ENCODE results near the gene PKD1L1.

PKD1L1 gene

GRCh38 chr7:47815867-47816266, 132.4 kb downstream of the PKD1L1 start:
- H3K9me3 ChIP-seq (ENCODE audit: insufficient read depth, low read length), result no peaks in the 10 kb centered on the region
- peaks cover 7% of the 10 kb centered on the region for H3K4me1 ChIP-seq (ENCODE audit: insufficient read depth, insufficient read length)
- H3K27me3 ChIP-seq (ENCODE audit: insufficient read depth, insufficient read length), result no peaks in the 10 kb centered on the region
- no peak for DNase-seq (ENCODE audit: low read depth, low spot score)
- no peaks in the 10 kb centered on the region for H3K36me3 ChIP-seq (ENCODE audit: insufficient read depth, insufficient read length, low read length)
- TF ChIP-seq ZNF274 (IDR thresholded peaks at IDR 0.05; ENCODE audit: low read depth, low read length) (no peak), SUZ12 (IDR thresholded peaks at IDR 0.05; ENCODE audit: extremely low read depth, insufficient read depth, insufficient read length) (no peak), YY1 (IDR thresholded peaks at IDR 0.05; ENCODE audit: insufficient read depth, insufficient read length) (no peak)
- no peak overlapping the region for H3K9ac ChIP-seq (ENCODE audit: insufficient read length, low read depth)
- H3K4me3 ChIP-seq (ENCODE audit: insufficient read length, low read depth), result no peak overlapping the region

- DNase-seq (ENCODE audit: low read depth, low spot score), result peak; percentile 87
- Histone ChIP-seq H3K27me3 (ENCODE audit: insufficient read depth, insufficient read length) (no peaks in the 10 kb centered on the region), H3K9me3 (ENCODE audit: insufficient read depth, low read length) (no peaks in the 10 kb centered on the region), H3K36me3 (ENCODE audit: insufficient read depth, insufficient read length, low read length) (no peaks in the 10 kb centered on the region), H3K4me3 (ENCODE audit: insufficient read length, low read depth) (no peak overlapping the region), H3K4me1 (ENCODE audit: insufficient read depth, insufficient read length) (peaks cover 7% of the 10 kb centered on the region), H3K9ac (ENCODE audit: insufficient read length, low read depth) (no peak overlapping the region)
- TF ChIP-seq ZNF274 (IDR thresholded peaks at IDR 0.05; ENCODE audit: low read depth, low read length) (no peak), SUZ12 (IDR thresholded peaks at IDR 0.05; ENCODE audit: extremely low read depth, insufficient read depth, insufficient read length) (no peak), YY1 (IDR thresholded peaks at IDR 0.05; ENCODE audit: insufficient read depth, insufficient read length) (no peak)
Measured at GRCh38 chr7:47814905-47815613, 133.2 kb downstream of the PKD1L1 start.

DNA sequence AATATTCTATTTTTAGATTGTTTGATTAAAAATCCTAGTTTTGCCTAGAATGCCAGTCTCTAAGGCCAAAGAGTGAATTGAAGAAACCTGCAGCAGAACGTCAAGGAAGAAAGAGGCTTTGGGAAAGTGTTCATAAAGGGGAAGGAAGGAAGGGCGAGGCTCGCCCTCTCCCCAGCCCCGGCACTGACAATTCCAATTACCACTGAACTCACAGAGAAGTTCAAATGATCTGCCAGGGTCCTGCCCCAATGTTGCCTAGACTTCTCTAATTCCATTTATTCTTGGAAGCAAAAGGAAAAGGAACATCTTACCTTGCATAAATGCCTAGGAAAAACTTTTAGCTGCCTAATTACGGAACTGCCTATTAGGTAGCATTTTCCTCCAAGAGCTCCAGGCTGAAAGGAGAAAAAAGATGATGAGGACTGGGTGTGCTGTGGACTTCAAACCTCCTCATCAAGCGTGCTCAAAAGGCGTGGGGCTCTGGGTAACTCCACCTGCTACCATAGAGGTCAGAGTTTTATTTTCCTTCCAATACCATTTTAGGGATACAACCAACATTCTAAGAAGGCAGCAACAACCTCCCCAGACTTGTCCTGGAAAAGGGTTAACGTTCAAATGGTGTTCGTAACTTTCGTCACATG, 134.5 kb downstream of the PKD1L1 start:
- DNase-seq (ENCODE audit: low read depth, low spot score), result no peak
- no peaks in the 10 kb centered on the region for H3K27me3 ChIP-seq (ENCODE audit: insufficient read depth, insufficient read length)
- no peak overlapping the region for H3K4me3 ChIP-seq (ENCODE audit: insufficient read length, low read depth)
- no peaks in the 10 kb centered on the region for H3K9me3 ChIP-seq (ENCODE audit: insufficient read depth, low read length)
- no peaks in the 10 kb centered on the region for H3K36me3 ChIP-seq (ENCODE audit: insufficient read depth, insufficient read length, low read length)
- H3K9ac ChIP-seq (ENCODE audit: insufficient read length, low read depth), result no peak overlapping the region
- peaks cover 4% of the 10 kb centered on the region for H3K4me1 ChIP-seq (ENCODE audit: insufficient read depth, insufficient read length)
- no peak for TF ChIP-seq SUZ12 (IDR thresholded peaks at IDR 0.05; ENCODE audit: extremely low read depth, insufficient read depth, insufficient read length)
- TF ChIP-seq ZNF274 (IDR thresholded peaks at IDR 0.05; ENCODE audit: low read depth, low read length), result no peak
- no peak for TF ChIP-seq YY1 (IDR thresholded peaks at IDR 0.05; ENCODE audit: insufficient read depth, insufficient read length)

DNA sequence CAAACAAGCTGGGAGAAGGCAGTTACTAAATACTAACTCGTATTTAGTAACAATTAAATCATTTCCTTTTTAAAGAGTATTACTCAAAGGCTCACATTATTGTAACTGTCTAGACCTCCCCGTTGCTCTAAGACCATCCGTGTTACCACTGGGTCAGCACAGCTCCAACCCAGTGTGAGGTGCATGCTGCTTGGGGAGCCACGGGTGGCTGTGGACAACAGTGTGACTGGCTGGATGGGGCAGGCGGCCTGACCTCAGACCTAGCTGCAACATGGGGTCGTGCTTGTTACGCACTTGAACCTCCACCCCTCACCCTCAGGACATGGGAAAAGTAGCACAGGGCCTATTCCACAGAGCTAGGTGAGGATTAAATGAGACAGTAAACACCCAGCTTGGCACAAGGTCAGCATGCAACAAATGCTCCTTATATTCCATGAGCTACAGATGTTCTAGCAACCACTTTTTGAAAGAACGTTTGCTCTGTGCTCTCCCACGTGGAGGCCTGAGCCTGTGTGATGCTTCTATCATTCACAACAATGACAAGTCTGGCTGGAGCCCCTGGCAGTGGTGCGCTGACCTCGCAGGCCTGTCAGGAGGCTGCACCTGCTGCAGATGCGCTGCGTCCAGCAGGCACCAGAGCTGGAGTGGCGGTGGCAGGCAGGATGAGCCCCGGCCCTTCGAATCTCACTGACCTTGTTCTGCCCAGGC, 135.7 kb downstream of the PKD1L1 start:
- H3K4me3 ChIP-seq (ENCODE audit: insufficient read length, low read depth), result no peak overlapping the region
- no peak for DNase-seq (ENCODE audit: low read depth, low spot score)
- TF ChIP-seq ZNF274 (IDR thresholded peaks at IDR 0.05; ENCODE audit: low read depth, low read length) (no peak), YY1 (IDR thresholded peaks at IDR 0.05; ENCODE audit: insufficient read depth, insufficient read length) (no peak), SUZ12 (IDR thresholded peaks at IDR 0.05; ENCODE audit: extremely low read depth, insufficient read depth, insufficient read length) (no peak)
- H3K9ac ChIP-seq (ENCODE audit: insufficient read length, low read depth), result no peak overlapping the region
- H3K9me3 ChIP-seq (ENCODE audit: insufficient read depth, low read length), result no peaks in the 10 kb centered on the region
- peaks cover 4% of the 10 kb centered on the region for H3K4me1 ChIP-seq (ENCODE audit: insufficient read depth, insufficient read length)
- H3K27me3 ChIP-seq (ENCODE audit: insufficient read depth, insufficient read length), result no peaks in the 10 kb centered on the region
- H3K36me3 ChIP-seq (ENCODE audit: insufficient read depth, insufficient read length, low read length), result no peaks in the 10 kb centered on the region

DNA sequence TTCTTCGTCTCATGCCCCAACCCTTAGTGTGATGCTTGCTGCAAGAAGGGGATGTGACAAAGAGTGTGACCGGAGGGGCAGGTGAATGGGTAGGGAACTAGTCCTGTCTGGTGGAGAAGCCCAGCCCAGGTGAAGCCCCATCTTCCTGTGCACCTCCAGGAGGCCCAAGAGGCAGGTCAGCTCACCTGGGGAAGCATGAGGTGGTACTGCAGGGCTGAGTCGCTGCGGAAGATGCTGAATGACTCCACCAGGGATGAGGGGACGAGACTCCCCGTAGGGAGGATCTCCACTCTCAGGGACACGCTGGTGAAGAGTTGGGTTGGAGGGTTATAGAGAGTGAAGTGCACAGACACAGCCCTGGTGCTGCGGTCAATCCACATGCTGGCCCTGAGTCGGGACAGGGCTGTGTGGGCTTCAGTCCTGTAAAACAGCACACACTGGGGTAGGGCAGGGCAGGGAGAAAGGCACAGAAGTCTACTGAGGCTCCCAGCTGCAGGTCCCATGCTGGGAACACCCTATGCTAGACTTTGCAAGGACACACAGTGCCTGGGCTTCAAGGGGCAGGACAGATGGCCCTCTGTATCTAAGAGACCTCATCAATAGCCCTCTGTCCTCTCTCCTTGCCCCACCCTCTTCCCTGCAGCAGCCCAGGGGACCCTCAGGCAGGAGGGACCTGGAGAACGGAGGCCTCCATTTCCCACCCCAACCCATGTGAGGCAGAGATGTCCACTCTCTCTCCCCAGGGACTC, 136.5 kb downstream of the PKD1L1 start:
- H3K9ac ChIP-seq (ENCODE audit: insufficient read length, low read depth), result no peak overlapping the region
- no peaks in the 10 kb centered on the region for H3K9me3 ChIP-seq (ENCODE audit: insufficient read depth, low read length)
- no peaks in the 10 kb centered on the region for H3K27me3 ChIP-seq (ENCODE audit: insufficient read depth, insufficient read length)
- H3K36me3 ChIP-seq (ENCODE audit: insufficient read depth, insufficient read length, low read length), result no peaks in the 10 kb centered on the region
- DNase-seq (ENCODE audit: low read depth, low spot score), result no peak
- no peak overlapping the region for H3K4me3 ChIP-seq (ENCODE audit: insufficient read length, low read depth)
- TF ChIP-seq ZNF274 (IDR thresholded peaks at IDR 0.05; ENCODE audit: low read depth, low read length) (no peak), YY1 (IDR thresholded peaks at IDR 0.05; ENCODE audit: insufficient read depth, insufficient read length) (no peak), SUZ12 (IDR thresholded peaks at IDR 0.05; ENCODE audit: extremely low read depth, insufficient read depth, insufficient read length) (no peak)
- peaks cover 4% of the 10 kb centered on the region for H3K4me1 ChIP-seq (ENCODE audit: insufficient read depth, insufficient read length)

DNA sequence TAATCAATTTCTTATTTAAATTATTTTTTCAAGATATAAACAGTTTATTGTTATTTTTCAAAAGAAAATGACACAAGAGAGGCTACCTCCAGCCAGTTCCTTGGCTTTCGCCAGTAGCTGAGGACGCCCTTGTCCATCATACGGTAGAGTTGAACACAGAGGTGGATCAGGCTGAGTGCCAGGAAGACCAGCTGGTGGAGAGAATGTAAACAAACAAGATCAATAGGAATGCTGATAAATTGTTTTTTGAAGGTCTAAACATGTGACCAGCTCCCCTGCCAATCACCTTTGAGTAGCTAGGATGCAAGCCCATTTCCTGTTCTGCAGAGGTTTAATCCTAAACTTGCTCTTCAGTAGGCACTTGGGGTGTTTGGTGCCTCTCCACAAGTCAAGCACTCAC, 138.9 kb downstream of the PKD1L1 start:
- no peak for DNase-seq (ENCODE audit: low read depth, low spot score)
- Histone ChIP-seq H3K36me3 (ENCODE audit: insufficient read depth, insufficient read length, low read length) (no peaks in the 10 kb centered on the region), H3K4me1 (ENCODE audit: insufficient read depth, insufficient read length) (no peaks in the 10 kb centered on the region), H3K9me3 (ENCODE audit: insufficient read depth, low read length) (no peaks in the 10 kb centered on the region), H3K27me3 (ENCODE audit: insufficient read depth, insufficient read length) (no peaks in the 10 kb centered on the region), H3K9ac (ENCODE audit: insufficient read length, low read depth) (no peak overlapping the region), H3K4me3 (ENCODE audit: insufficient read length, low read depth) (no peak overlapping the region)
- TF ChIP-seq SUZ12 (IDR thresholded peaks at IDR 0.05; ENCODE audit: extremely low read depth, insufficient read depth, insufficient read length) (no peak), YY1 (IDR thresholded peaks at IDR 0.05; ENCODE audit: insufficient read depth, insufficient read length) (no peak)

All from NT2/D1 (cell line).